C4-2B (cell line): Measurements from ENCODE around the gene AFDN.

Source experiments
- CTCF ChIP-seq: fragments of 450-650 bp; conservative IDR thresholded peaks from 2 replicates; pipeline ENCODE4 v1.5.1; 2017; ENCODE audit warnings: mild to moderate bottlenecking
- ZFX ChIP-seq: fragments of 450-650 bp; IDR thresholded peaks from 2 replicates; pipeline ENCODE4 v1.6.1; 2017

GRCh38 chr6:167946007-167946406, 119.3 kb downstream of the AFDN start:
- TF ChIP-seq CTCF (no peak), ZFX (no peak)
